Panc1 (cell line): ENCODE data around the gene DNAH12. TPM values are rescaled to one million over a fixed set of nuclear protein-coding genes. Genes with fewer than 3 reads are reported as not detected.

Experiments used
- ATAC-seq: fragments of 200-7000 bp; cut with Tn5 transposase; 2 replicates; pipeline ENCODE4 v1.9.1; 2020; ENCODE audit warnings: mild to moderate bottlenecking, moderate library complexity
- BruUV-seq: library from RNA; stranded (reverse); fragments of 400-500 nt; replicated peaks from 2 replicates; lab custom pipeline; 2021; lab: Mats Ljungman, UMichigan
- CTCF ChIA-PET: fragments of 300-600 bp; sonication (Branson Sonifier 250); formaldehyde crosslinking; loops from one replicate; lab custom pipeline; 2022; ENCODE audit warnings: antibody characterized with exemption; lab: Charles Lee
- POLR2A ChIA-PET: fragments of 300-600 bp; sonication (Branson Sonifier 250); formaldehyde crosslinking; loops from one replicate; lab custom pipeline; 2022; ENCODE audit warnings: antibody characterized with exemption; lab: Charles Lee
- DNase-seq: peaks from one replicate; pipeline ENCODE4 v3.0.0-alpha.2; 2010; ENCODE audit warnings: low read depth, low spot score
- H3K27ac ChIP-seq: 2 replicates; pipeline ENCODE4 v1.5.1; 2011; ENCODE audit warnings: mild to moderate bottlenecking, low read length, inconsistent platforms
- H3K27me3 ChIP-seq: fragments of 200-500 bp; sonication (Bioruptor generic); 2 replicates; pipeline ENCODE4 v1.6.0; 2014; ENCODE audit warnings: low read length, inconsistent platforms; ENCODE audit not compliant: control insufficient read depth, insufficient read depth
- H3K36me3 ChIP-seq: fragments of 200-500 bp; sonication (Bioruptor generic); 2 replicates; pipeline ENCODE4 v1.5.1; 2014; ENCODE audit warnings: inconsistent platforms, mild to moderate bottlenecking, low read length, moderate library complexity; ENCODE audit not compliant: control insufficient read depth, insufficient read depth
- H3K4me1 ChIP-seq: 2 replicates; pipeline ENCODE4 v1.5.1; 2011; ENCODE audit warnings: inconsistent platforms, mild to moderate bottlenecking, low read length, moderate library complexity; ENCODE audit not compliant: control insufficient read depth, insufficient read depth
- H3K4me3 ChIP-seq, 2 experiments: 2 replicates each; pipeline ENCODE4 v1.5.1; 2011 to 2012; ENCODE audit warnings: low read depth in 2 of 2, low read length in 2 of 2, mild to moderate bottlenecking in 2 of 2, inconsistent platforms in 1 of 2, moderate library complexity in 1 of 2
- H3K9me3 ChIP-seq: fragments of 200-500 bp; sonication (Bioruptor generic); 2 replicates; pipeline ENCODE4 v1.5.1; 2014; ENCODE audit warnings: low read depth, mild to moderate bottlenecking, inconsistent platforms, low read length, moderate library complexity; ENCODE audit not compliant: control insufficient read depth, insufficient read depth
- CTCF ChIP-seq: fragments of 450-650 bp; IDR thresholded peaks from 2 replicates; pipeline ENCODE4 v1.5.1; 2017; ENCODE audit warnings: mild to moderate bottlenecking
- POLR2AphosphoS5 ChIP-seq: IDR thresholded peaks from 2 replicates; pipeline ENCODE4 v1.6.1; 2012; ENCODE audit warnings: mild to moderate bottlenecking, low read depth, low read length, moderate library complexity
- REST ChIP-seq, 2 experiments: IDR thresholded peaks; 2 replicates each; pipeline ENCODE4 v1.6.1; 2011 to 2012; ENCODE audit warnings: low read depth in 2 of 2, control low read depth in 1 of 2, low read length in 1 of 2, mild to moderate bottlenecking in 1 of 2, moderate library complexity in 1 of 2; ENCODE audit not compliant: insufficient read depth in 1 of 2
- SIN3A ChIP-seq: IDR thresholded peaks from 2 replicates; pipeline ENCODE4 v1.6.1; 2012; ENCODE audit warnings: low read depth, mild to moderate bottlenecking, low read length, moderate library complexity, borderline replicate concordance; ENCODE audit not compliant: insufficient read depth
- TCF7L2 ChIP-seq: IDR thresholded peaks from 2 replicates; pipeline ENCODE4 v1.6.1; 2011; ENCODE audit warnings: mild to moderate bottlenecking, low read depth, low read length, inconsistent platforms
- in situ Hi-C: cut with HindIII; loops from 2 replicates; pipeline ENCODE4 v1.10.0; 2016; ENCODE audit warnings: low sequenced_read_pairs, low pct_unique_long_range_greater_than_20kb
- intact Hi-C: fragments of 100-400 bp; cut with micrococcal nuclease; formaldehyde crosslinking; loops from one replicate; pipeline ENCODE4 v1.10.0; 2022; ENCODE audit not compliant: unreplicated experiment
- total RNA-seq: library from RNA; stranded (reverse); gene quantifications from one replicate; pipeline ENCODE4 v1.2.1, GENCODE V29; 2021; ENCODE audit not compliant: unreplicated experiment

The DNAH12 gene
- total RNA-seq, 1 experiment from 2014 or later = 0.21 TPM

DNA sequence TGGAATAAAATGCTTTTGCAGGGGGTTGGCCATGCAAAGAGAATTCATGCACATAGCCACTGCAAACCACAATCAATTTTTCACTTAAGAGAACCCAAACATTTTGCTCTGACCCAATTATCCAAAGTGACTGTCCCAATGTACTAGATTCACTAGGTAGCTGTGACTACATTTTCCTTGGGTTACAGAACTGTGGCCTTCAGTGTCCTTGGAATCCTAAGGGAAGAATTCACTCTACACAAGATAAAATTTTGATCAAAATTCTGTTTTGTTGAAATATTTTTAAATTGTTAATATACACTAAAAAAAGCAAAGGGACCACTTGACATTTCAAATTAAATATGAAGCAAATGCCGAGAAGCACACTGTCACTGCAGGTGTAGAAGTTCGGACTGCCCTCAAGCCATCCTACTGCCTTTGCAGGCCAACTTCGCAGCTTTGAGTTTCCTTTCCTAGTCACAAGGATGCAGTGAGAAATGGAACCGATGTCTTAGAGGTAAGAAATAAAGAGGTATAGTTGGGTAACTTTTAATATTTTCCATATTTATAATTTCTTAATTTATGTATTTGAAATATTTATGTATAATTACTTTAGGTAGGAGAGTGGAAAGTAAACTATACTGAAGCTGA lies 251.1 kb downstream of the DNAH12 start:
- no peak for ATAC-seq
- ChIA-PET CTCF (no interaction called here), POLR2A (no interaction called here)
- Histone ChIP-seq H3K27ac (no peak overlapping the region), H3K27me3 (no peaks in the 10 kb centered on the region), H3K4me3 (no peak overlapping the region), H3K4me1 (no peaks in the 10 kb centered on the region), H3K36me3 (no peaks in the 10 kb centered on the region), H3K9me3 (no peaks in the 10 kb centered on the region)
- DNase-seq = no peak
- no TSS peak for BruUV-seq
- intact Hi-C loops (no loop called here), in situ Hi-C loops (no loop called here)
- TF ChIP-seq POLR2AphosphoS5 (no peak), TCF7L2 (no peak), REST (IDR thresholded peaks at IDR 0.05; ENCODE audit: insufficient read depth in 1 of 2, low read depth in 2 of 2, low read length in 1 of 2) (no peak), SIN3A (no peak), CTCF (no peak)

GRCh38 chr3:57292159-57292896 lies 251.8 kb downstream of the DNAH12 start, which contains the start of gene ASB14:
ASB14 (minus strand) TSS chr3:57292685; CDS start chr3:57292033, 652 bp downstream.
- ATAC-seq = no peak
- no peak within 1 kb of the TSS for H3K4me3 ChIP-seq
- no peak for DNase-seq
- POLR2A ChIA-PET = no interaction called here
- no peaks in the 10 kb centered on the region for H3K4me1 ChIP-seq
- BruUV-seq = no TSS peak
- H3K9me3 ChIP-seq = no peaks in the 10 kb centered on the region
- no peaks in the 10 kb centered on the region for H3K36me3 ChIP-seq
- intact Hi-C loops = no loop called here
- in situ Hi-C loops = no loop called here
- no peaks in the 10 kb centered on the region for H3K27me3 ChIP-seq
- no peak within 1 kb of the TSS for H3K27ac ChIP-seq
- TF ChIP-seq TCF7L2 (no peak), CTCF (no peak)
- CTCF ChIA-PET = no interaction called here
